Measurements from ENCODE around the gene CAMK1D.

The CAMK1D gene

DNA sequence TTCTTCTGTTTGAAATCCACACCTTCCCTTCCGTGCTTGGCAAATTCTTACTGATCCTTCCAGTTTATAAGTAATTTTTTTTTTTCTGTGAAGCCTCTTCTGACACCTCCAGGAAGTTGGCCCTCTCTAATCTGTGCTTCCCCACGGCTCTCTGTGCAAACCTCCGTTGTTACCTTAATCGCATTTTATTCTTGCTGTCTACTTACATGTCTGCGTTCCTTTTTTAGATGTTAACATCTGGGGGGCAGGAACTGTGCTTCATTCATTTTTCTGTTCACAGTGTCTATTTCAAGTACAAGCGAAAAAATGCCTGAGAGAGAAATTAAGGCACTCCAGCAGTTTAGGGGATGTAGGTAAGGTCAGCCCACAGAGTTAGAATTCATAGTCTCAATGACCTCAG lies 8.4 kb upstream of the CAMK1D start:
- no peak overlapping the region for H3K4me3 ChIP-seq (ENCODE audit: low read depth in 1 of 2, low read length in 2 of 2)
- H3K27ac ChIP-seq (ENCODE audit: low read length) = no peak overlapping the region
- H3K27me3 ChIP-seq (ENCODE audit: insufficient read depth, low read length, poor library complexity) = peaks cover 3% of the 10 kb centered on the region
- no peaks in the 10 kb centered on the region for H3K4me1 ChIP-seq (ENCODE audit: insufficient read depth, low read length)
- H4K20me1 ChIP-seq (ENCODE audit: insufficient read depth, low read length) = no peaks in the 10 kb centered on the region
- H3K36me3 ChIP-seq (ENCODE audit: insufficient read depth, low read length) = no peaks in the 10 kb centered on the region
- H3K4me2 ChIP-seq (ENCODE audit: insufficient read depth, low read length) = no peak overlapping the region
- H3K79me2 ChIP-seq (ENCODE audit: insufficient read depth, low read length) = no peaks in the 10 kb centered on the region
- no peak for TF ChIP-seq EZH2 (IDR thresholded peaks at IDR 0.05; ENCODE audit: borderline replicate concordance, low read depth, low read length, severe bottlenecking)
- TF ChIP-seq, protein P1, sequence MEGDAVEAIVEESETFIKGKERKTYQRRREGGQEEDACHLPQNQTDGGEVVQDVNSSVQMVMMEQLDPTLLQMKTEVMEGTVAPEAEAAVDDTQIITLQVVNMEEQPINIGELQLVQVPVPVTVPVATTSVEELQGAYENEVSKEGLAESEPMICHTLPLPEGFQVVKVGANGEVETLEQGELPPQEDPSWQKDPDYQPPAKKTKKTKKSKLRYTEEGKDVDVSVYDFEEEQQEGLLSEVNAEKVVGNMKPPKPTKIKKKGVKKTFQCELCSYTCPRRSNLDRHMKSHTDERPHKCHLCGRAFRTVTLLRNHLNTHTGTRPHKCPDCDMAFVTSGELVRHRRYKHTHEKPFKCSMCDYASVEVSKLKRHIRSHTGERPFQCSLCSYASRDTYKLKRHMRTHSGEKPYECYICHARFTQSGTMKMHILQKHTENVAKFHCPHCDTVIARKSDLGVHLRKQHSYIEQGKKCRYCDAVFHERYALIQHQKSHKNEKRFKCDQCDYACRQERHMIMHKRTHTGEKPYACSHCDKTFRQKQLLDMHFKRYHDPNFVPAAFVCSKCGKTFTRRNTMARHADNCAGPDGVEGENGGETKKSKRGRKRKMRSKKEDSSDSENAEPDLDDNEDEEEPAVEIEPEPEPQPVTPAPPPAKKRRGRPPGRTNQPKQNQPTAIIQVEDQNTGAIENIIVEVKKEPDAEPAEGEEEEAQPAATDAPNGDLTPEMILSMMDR (IDR thresholded peaks at IDR 0.05; ENCODE audit: borderline replicate concordance, extremely low read depth, low read length, poor library complexity, severe bottlenecking) = no peak
- DNase-seq = no peak
- no peak overlapping the region for H3K9ac ChIP-seq (ENCODE audit: low read depth, low read length)
- ATAC-seq (ENCODE audit: insufficient read depth, low read depth) = no peak
- no peaks in the 10 kb centered on the region for H3K9me3 ChIP-seq (ENCODE audit: insufficient read depth, low read length, severe bottlenecking)
- H2AFZ ChIP-seq (ENCODE audit: low read depth, low read length) = no peak overlapping the region

DNA sequence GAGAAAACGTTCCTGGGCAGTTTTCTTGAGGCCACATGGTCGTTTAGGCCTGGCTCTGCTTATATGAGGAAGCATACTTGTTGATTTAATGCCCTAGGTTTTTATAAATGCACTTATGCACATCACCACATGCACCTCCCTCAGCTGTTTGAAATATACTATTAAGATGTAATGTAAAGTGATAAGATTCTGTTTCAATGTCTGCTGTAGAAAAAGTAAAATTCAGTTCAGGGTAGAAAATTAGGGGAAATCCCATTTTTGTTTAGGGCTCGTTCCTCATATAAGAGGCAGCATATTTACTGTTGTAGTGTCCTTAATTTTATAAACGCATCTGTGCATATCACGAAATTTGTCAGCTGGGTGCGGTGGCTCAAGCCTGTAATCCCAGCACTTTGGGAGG lies 7.8 kb upstream of the CAMK1D start:
- Histone ChIP-seq H3K27me3 (ENCODE audit: insufficient read depth, low read length, poor library complexity) (peaks cover 3% of the 10 kb centered on the region), H2AFZ (ENCODE audit: low read depth, low read length) (no peak overlapping the region), H3K27ac (ENCODE audit: low read length) (no peak overlapping the region), H3K4me3 (ENCODE audit: low read depth in 1 of 2, low read length in 2 of 2) (no peak overlapping the region), H3K4me2 (ENCODE audit: insufficient read depth, low read length) (no peak overlapping the region), H3K4me1 (ENCODE audit: insufficient read depth, low read length) (no peaks in the 10 kb centered on the region), H3K79me2 (ENCODE audit: insufficient read depth, low read length) (no peaks in the 10 kb centered on the region), H4K20me1 (ENCODE audit: insufficient read depth, low read length) (no peaks in the 10 kb centered on the region), H3K9ac (ENCODE audit: low read depth, low read length) (no peak overlapping the region), H3K36me3 (ENCODE audit: insufficient read depth, low read length) (no peaks in the 10 kb centered on the region), H3K9me3 (ENCODE audit: insufficient read depth, low read length, severe bottlenecking) (no peaks in the 10 kb centered on the region)
- ATAC-seq (ENCODE audit: insufficient read depth, low read depth) = no peak
- no peak for DNase-seq
- TF ChIP-seq EZH2 (IDR thresholded peaks at IDR 0.05; ENCODE audit: borderline replicate concordance, low read depth, low read length, severe bottlenecking) = no peak
- TF ChIP-seq, protein P1 (IDR thresholded peaks at IDR 0.05; ENCODE audit: borderline replicate concordance, extremely low read depth, low read length, poor library complexity, severe bottlenecking) = no peak

DNA sequence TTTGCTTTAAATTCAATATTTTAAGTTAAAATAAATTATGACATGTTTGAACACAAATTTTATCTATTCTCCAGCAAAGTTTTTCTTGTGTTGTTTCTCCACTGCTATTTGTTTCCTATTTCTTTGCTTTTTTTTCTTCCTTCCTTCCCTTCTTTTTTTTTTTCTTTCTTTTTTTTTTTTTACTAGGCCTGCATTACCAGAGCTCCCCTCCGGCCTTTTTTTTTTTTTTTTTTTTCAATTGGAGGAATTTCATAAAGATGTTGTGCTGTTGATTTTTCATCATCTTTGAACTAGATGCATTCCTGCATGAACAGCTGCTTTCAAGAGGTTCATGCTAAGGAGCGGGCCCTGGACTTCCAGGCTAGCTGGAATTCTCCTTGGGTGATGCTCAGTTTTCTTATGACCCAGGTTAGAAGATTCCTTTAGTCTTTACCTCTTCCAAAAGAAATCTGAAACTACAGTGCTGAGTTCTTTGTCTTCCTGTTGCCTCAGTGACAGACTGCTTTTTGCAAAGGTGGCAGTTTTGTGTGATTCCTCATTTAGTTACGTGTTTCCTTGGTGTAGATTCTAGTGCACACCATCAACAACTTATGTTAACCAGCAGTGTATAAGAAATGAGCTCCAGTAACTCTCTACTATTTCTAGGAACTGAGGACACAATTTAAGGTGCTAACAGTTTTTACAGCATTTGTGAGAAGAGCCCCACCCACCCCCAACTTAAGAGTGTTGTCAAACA lies 4.8 kb upstream of the CAMK1D start:
- H3K27ac ChIP-seq (ENCODE audit: low read length) = no peak overlapping the region
- H3K79me2 ChIP-seq (ENCODE audit: insufficient read depth, low read length) = no peaks in the 10 kb centered on the region
- no peaks in the 10 kb centered on the region for H3K36me3 ChIP-seq (ENCODE audit: insufficient read depth, low read length)
- peaks cover 2% of the 10 kb centered on the region; the same call in 1 of the 2 replicates for H4K20me1 ChIP-seq (ENCODE audit: insufficient read depth, low read length)
- peaks cover 10% of the 10 kb centered on the region for H3K4me1 ChIP-seq (ENCODE audit: insufficient read depth, low read length)
- H2AFZ ChIP-seq (ENCODE audit: low read depth, low read length) = no peak overlapping the region
- H3K9ac ChIP-seq (ENCODE audit: low read depth, low read length) = no peak overlapping the region
- H3K4me2 ChIP-seq (ENCODE audit: insufficient read depth, low read length) = no peak overlapping the region
- no peak overlapping the region for H3K4me3 ChIP-seq (ENCODE audit: low read depth in 1 of 2, low read length in 2 of 2)
- DNase-seq (no peak), ATAC-seq (ENCODE audit: insufficient read depth, low read depth) (no peak)
- TF ChIP-seq, protein P1 (IDR thresholded peaks at IDR 0.05; ENCODE audit: borderline replicate concordance, extremely low read depth, low read length, poor library complexity, severe bottlenecking) = no peak
- TF ChIP-seq EZH2 (IDR thresholded peaks at IDR 0.05; ENCODE audit: borderline replicate concordance, low read depth, low read length, severe bottlenecking) = no peak
- peaks cover 3% of the 10 kb centered on the region for H3K27me3 ChIP-seq (ENCODE audit: insufficient read depth, low read length, poor library complexity)
- no peaks in the 10 kb centered on the region for H3K9me3 ChIP-seq (ENCODE audit: insufficient read depth, low read length, severe bottlenecking)

Data from DND-41 (cell line).